KMS-11 (cell line): ENCODE measurements around the gene KDELR3.
A peak's percentile ranks its signal among the peaks of the same experiment; 100 is the strongest.

Experiments used
- H2AFZ ChIP-seq: fragments of 200-600 bp; sonication (generic); 2 replicates; pipeline ENCODE4 v1.6.1; 2016; ENCODE audit warnings: antibody characterized with exemption, mixed run types, low read depth
- H3K27ac ChIP-seq: fragments of 200-600 bp; sonication (generic); 2 replicates; pipeline ENCODE4 v1.6.1; 2016; ENCODE audit warnings: mild to moderate bottlenecking, mixed run types
- H3K27me3 ChIP-seq: fragments of 200-600 bp; sonication (generic); 2 replicates; pipeline ENCODE4 v1.6.1; 2017; ENCODE audit warnings: mild to moderate bottlenecking, low read depth, mixed run types, moderate library complexity; ENCODE audit not compliant: insufficient read depth
- H3K36me3 ChIP-seq: fragments of 200-600 bp; sonication (generic); 2 replicates; pipeline ENCODE4 v1.6.1; 2017; ENCODE audit warnings: mild to moderate bottlenecking, mixed run types; ENCODE audit not compliant: insufficient read depth
- H3K4me1 ChIP-seq: fragments of 200-600 bp; sonication (generic); 2 replicates; pipeline ENCODE4 v1.6.1; 2016; ENCODE audit warnings: mild to moderate bottlenecking, low read depth, mixed run types; ENCODE audit not compliant: poor library complexity, severe bottlenecking
- H3K4me2 ChIP-seq: fragments of 200-600 bp; sonication (generic); 2 replicates; pipeline ENCODE4 v1.7.0; 2016; ENCODE audit warnings: mild to moderate bottlenecking, mixed run types
- H3K4me3 ChIP-seq: fragments of 200-600 bp; sonication (generic); IDR thresholded peaks from 2 replicates; pipeline ENCODE4 v1.6.1; 2017; ENCODE audit warnings: low read depth, low read length, mixed read lengths; ENCODE audit not compliant: insufficient read depth
- H3K79me2 ChIP-seq: fragments of 200-600 bp; sonication (generic); 2 replicates; pipeline ENCODE4 v1.6.1; 2016; ENCODE audit warnings: low read depth, mixed run types; ENCODE audit not compliant: insufficient read depth
- H3K9ac ChIP-seq: fragments of 200-600 bp; sonication (generic); 2 replicates; pipeline ENCODE4 v1.6.1; 2016; ENCODE audit warnings: mild to moderate bottlenecking, mixed run types
- H4K20me1 ChIP-seq: fragments of 200-600 bp; sonication (generic); 2 replicates; pipeline ENCODE4 v1.6.1; 2016; ENCODE audit warnings: mild to moderate bottlenecking, mixed run types; ENCODE audit not compliant: insufficient read depth
- TF ChIP-seq, protein P1 (sequence below): fragments of 200-600 bp; sonication (generic); conservative IDR thresholded peaks from 2 replicates; pipeline ENCODE4 v1.6.1; 2017; ENCODE audit warnings: low read depth, mild to moderate bottlenecking, antibody characterized with exemption, low read length, moderate library complexity, mixed read lengths

KDELR3 gene

GRCh38 chr22:38461057-38461413, 6.9 kb upstream of the KDELR3 start:
- Histone ChIP-seq H4K20me1 (no peaks in the 10 kb centered on the region), H3K27me3 (no peaks in the 10 kb centered on the region; the same call in 1 of the 2 replicates), H3K79me2 (no peaks in the 10 kb centered on the region), H3K36me3 (no peaks in the 10 kb centered on the region), H3K27ac (no peak overlapping the region), H3K4me1 (peaks cover 31% of the 10 kb centered on the region), H3K4me2 (peak overlapping the region; percentile 74), H2AFZ (peak overlapping the region; percentile 75), H3K9ac (no peak overlapping the region), H3K4me3 (no peak overlapping the region)
- TF ChIP-seq, protein P1, sequence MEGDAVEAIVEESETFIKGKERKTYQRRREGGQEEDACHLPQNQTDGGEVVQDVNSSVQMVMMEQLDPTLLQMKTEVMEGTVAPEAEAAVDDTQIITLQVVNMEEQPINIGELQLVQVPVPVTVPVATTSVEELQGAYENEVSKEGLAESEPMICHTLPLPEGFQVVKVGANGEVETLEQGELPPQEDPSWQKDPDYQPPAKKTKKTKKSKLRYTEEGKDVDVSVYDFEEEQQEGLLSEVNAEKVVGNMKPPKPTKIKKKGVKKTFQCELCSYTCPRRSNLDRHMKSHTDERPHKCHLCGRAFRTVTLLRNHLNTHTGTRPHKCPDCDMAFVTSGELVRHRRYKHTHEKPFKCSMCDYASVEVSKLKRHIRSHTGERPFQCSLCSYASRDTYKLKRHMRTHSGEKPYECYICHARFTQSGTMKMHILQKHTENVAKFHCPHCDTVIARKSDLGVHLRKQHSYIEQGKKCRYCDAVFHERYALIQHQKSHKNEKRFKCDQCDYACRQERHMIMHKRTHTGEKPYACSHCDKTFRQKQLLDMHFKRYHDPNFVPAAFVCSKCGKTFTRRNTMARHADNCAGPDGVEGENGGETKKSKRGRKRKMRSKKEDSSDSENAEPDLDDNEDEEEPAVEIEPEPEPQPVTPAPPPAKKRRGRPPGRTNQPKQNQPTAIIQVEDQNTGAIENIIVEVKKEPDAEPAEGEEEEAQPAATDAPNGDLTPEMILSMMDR, result no peak

- no peaks in the 10 kb centered on the region for H4K20me1 ChIP-seq
- peak overlapping the region; percentile 74 for H3K4me2 ChIP-seq
- peak overlapping the region; percentile 75 for H2AFZ ChIP-seq
- H3K9ac ChIP-seq, result no peak overlapping the region
- H3K79me2 ChIP-seq, result no peaks in the 10 kb centered on the region
- no peak overlapping the region for H3K27ac ChIP-seq
- peaks cover under 1% of the 10 kb centered on the region; the same call in 1 of the 2 replicates for H3K27me3 ChIP-seq
- no peak overlapping the region for H3K4me3 ChIP-seq
- H3K4me1 ChIP-seq, result peaks cover 26% of the 10 kb centered on the region
- TF ChIP-seq, protein P1, result no peak
- H3K36me3 ChIP-seq, result no peaks in the 10 kb centered on the region
Measured at GRCh38 chr22:38461414-38462081, 6.3 kb upstream of the KDELR3 start.

DNA sequence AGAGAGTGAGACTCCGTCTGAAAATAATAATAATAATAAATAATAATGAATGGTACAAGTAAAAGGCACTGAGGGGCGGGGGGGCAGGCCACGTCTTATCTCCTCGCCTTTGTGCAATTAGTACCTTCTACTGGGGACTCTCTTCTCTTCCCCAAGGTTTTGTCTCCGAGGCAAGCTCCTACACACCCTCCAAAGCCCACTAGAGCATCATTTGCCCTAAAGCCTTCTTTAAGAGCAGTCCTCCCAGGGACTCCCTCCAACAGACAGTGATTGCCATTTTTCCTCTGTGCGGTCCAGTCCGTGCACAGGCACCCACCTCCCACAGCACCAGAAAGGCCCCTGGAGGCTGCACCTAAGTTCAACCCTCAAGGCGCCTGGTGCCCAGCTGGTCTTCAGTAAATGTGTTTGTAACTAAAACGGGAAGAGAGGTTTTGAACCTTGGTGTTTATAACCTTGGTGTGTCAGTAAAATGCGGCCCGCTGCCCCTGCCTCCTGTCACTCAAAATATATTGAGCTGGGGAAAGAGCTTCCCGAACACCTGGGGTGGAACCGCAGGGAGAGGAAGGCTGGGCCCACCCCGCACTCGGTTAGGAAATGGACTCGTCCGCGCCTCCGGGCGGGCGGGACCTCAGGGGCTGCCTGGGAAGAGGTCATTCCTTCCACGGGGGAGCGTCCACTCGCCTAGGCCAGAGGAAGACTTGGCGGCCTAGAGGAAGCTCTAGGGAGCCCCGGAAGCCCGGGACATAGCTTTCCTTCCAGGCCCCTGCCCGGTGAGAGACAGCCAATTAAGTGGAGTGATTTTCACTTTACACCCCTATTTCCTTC, 4.7 kb upstream of the KDELR3 start:
- peaks cover 24% of the 10 kb centered on the region for H3K4me1 ChIP-seq
- TF ChIP-seq, protein P1, result no peak
- H3K27me3 ChIP-seq, result peaks cover 4% of the 10 kb centered on the region; the same call in 1 of the 2 replicates
- H4K20me1 ChIP-seq, result no peaks in the 10 kb centered on the region
- H3K79me2 ChIP-seq, result no peaks in the 10 kb centered on the region
- H3K27ac ChIP-seq, result no peak overlapping the region
- H2AFZ ChIP-seq, result no peak overlapping the region
- no peak overlapping the region for H3K4me2 ChIP-seq
- H3K36me3 ChIP-seq, result no peaks in the 10 kb centered on the region
- H3K4me3 ChIP-seq, result no peak overlapping the region
- no peak overlapping the region for H3K9ac ChIP-seq

DNA sequence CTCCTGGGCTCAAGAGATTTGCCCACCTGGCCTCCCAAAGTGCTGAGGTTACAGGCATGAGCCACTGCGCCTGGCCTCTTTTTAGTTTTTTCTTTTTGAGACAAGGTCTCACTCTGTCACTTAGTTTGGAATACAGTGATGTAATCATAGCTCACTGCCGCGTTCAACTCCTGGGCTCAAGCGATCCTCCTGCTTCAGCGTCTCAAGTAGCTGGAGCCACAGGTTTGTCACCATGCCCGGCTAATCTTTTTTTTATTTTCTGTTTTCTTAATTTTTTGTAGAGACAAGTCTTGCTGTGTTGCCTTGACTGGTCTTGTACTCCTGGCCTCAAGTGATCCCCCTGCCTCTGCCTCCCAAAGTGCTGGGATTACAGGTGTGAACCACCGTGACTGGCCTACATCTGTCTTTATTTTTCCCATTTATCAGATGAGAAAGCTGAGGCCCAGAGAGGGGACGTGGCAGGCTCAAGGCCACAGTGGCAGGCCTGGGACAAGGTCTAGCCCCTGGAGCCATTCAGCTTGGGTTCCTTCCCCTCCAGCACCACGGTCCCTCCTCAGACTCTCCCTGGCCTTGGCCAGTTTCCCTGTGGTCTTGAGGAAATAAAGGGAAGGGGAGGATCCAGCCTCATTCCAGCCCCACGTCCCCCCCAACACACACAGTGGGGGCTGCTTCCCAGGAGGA, 2.8 kb upstream of the KDELR3 start:
- TF ChIP-seq, protein P1, result no peak
- no peaks in the 10 kb centered on the region for H4K20me1 ChIP-seq
- H2AFZ ChIP-seq, result no peak overlapping the region
- H3K27ac ChIP-seq, result no peak overlapping the region
- H3K4me2 ChIP-seq, result no peak overlapping the region
- no peaks in the 10 kb centered on the region for H3K36me3 ChIP-seq
- H3K4me1 ChIP-seq, result peaks cover 23% of the 10 kb centered on the region
- peaks cover 4% of the 10 kb centered on the region; the same call in 1 of the 2 replicates for H3K27me3 ChIP-seq
- no peak overlapping the region for H3K9ac ChIP-seq
- no peak overlapping the region for H3K4me3 ChIP-seq
- H3K79me2 ChIP-seq, result no peaks in the 10 kb centered on the region
